SW480 (cell line): ENCODE results near the gene ANXA5.
A peak's percentile ranks its signal among the peaks of the same experiment; 100 is the strongest.

Experiments
- DNase-seq: peaks from one replicate; pipeline ENCODE4 v3.0.0-alpha.2; 2016; ENCODE audit warnings: low spot score

Gene ANXA5

GRCh38 chr4:121642876-121643585 lies 53.7 kb downstream of the ANXA5 start:
- DNase-seq, result no peak

- no peak for DNase-seq
These were observed 54.5 kb downstream of the ANXA5 start for GRCh38 chr4:121642292-121642691.

GRCh38 chr4:121633653-121634052 lies 63.1 kb downstream of the ANXA5 start:
- no peak for DNase-seq

GRCh38 chr4:121632636-121633035 lies 64.1 kb downstream of the ANXA5 start:
- DNase-seq, result peak; percentile 58
